Measurements from ENCODE around the gene HTRA3. TPM values are rescaled to one million over a fixed set of nuclear protein-coding genes. Genes with fewer than 3 reads are reported as not detected.

The HTRA3 gene
- total and polyA plus RNA-seq, 3 donors from 2014 or later, result 6.1 to 17.3 (median 12.2) TPM

DNA sequence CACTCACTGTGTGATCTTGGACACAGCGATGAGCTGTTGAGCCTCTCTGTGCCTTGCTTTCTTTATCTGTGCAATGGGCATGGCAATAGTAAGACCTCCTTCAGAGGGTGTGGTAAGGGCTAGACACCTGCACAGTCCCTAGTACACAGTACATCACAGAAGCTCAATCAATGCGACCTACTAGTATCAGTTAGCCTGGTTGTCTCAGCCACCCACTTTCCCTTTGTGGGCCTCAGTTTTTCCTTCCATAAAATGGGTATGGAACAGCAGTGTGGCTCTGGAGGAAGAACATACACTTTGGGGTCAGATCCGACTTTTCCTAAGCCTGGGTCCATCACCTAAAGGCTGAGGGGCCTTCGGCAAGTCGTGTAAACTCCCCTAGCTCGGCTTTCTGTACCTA, 3.5 kb upstream of the HTRA3 start:
- Histone ChIP-seq H3K9me3 (no peaks in the 10 kb centered on the region), H3K4me1 (peaks cover 12% of the 10 kb centered on the region), H3K27ac (no peak overlapping the region), H3K4me3 (no peak overlapping the region), H3K27me3 (no peaks in the 10 kb centered on the region), H3K36me3 (ENCODE audit: low read depth, missing control alignments) (no peaks in the 10 kb centered on the region)
- WGBS, 2 donors, result 89% methylated on average over 5 to 6 of the region's 6 CpGs
- no peak for DNase-seq
- intact Hi-C loops (cut with DNase I; ENCODE audit: low total_unique reads), result no loop called here
- TF ChIP-seq POLR2A (IDR thresholded peaks at IDR 0.05), result no peak
- TF ChIP-seq, protein P1, sequence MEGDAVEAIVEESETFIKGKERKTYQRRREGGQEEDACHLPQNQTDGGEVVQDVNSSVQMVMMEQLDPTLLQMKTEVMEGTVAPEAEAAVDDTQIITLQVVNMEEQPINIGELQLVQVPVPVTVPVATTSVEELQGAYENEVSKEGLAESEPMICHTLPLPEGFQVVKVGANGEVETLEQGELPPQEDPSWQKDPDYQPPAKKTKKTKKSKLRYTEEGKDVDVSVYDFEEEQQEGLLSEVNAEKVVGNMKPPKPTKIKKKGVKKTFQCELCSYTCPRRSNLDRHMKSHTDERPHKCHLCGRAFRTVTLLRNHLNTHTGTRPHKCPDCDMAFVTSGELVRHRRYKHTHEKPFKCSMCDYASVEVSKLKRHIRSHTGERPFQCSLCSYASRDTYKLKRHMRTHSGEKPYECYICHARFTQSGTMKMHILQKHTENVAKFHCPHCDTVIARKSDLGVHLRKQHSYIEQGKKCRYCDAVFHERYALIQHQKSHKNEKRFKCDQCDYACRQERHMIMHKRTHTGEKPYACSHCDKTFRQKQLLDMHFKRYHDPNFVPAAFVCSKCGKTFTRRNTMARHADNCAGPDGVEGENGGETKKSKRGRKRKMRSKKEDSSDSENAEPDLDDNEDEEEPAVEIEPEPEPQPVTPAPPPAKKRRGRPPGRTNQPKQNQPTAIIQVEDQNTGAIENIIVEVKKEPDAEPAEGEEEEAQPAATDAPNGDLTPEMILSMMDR (IDR thresholded peaks at IDR 0.05), result no peak

GRCh38 chr4:8266508-8266907, 3.0 kb upstream of the HTRA3 start:
- Histone ChIP-seq H3K27ac (no peak overlapping the region), H3K4me1 (peaks cover 12% of the 10 kb centered on the region), H3K36me3 (ENCODE audit: low read depth, missing control alignments) (no peaks in the 10 kb centered on the region), H3K9me3 (no peaks in the 10 kb centered on the region), H3K27me3 (no peaks in the 10 kb centered on the region), H3K4me3 (no peak overlapping the region)
- no peak for DNase-seq
- intact Hi-C loops (cut with DNase I; ENCODE audit: low total_unique reads), result no loop called here
- TF ChIP-seq, protein P1 (IDR thresholded peaks at IDR 0.05), result no peak
- TF ChIP-seq POLR2A (IDR thresholded peaks at IDR 0.05), result no peak
- 76 to 84% methylated on average over 2 to 8 of the region's 8 CpGs for WGBS, 2 donors

DNA sequence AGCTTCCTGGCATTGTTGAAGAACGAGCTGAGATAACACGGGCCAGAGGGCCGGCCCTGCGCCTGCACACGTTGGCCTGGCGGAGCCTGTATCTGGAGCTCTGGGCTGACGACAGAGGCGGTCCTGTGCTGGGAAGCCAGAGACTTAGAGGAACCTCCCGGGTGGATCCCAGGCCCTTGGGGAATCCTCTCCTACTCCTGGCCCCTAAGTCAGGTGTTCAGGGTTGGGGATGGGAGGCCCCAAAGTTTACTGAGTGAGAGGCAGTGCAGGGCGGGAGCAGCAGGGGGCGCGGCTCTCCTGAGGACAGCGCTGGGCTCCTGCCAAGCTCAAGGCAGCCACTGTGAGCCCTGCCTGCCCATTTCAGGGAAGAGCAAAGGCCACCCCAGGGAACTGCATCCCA, 2.5 kb upstream of the HTRA3 start:
- 44% methylated on average over 9 to 13 of the region's 13 CpGs for WGBS, 2 donors
- TF ChIP-seq, protein P1 (IDR thresholded peaks at IDR 0.05), result peak; percentile 43 to 59 (median 45)
- no peak for TF ChIP-seq POLR2A (IDR thresholded peaks at IDR 0.05)
- H3K27ac ChIP-seq, result no peak overlapping the region
- no peak overlapping the region for H3K4me3 ChIP-seq
- peak; percentile 89 for DNase-seq
- H3K36me3 ChIP-seq (ENCODE audit: low read depth, missing control alignments), result no peaks in the 10 kb centered on the region
- intact Hi-C loops (cut with DNase I; ENCODE audit: low total_unique reads), result no loop called here
- no peaks in the 10 kb centered on the region for H3K27me3 ChIP-seq
- H3K9me3 ChIP-seq, result no peaks in the 10 kb centered on the region
- peaks cover 12% of the 10 kb centered on the region for H3K4me1 ChIP-seq

DNA sequence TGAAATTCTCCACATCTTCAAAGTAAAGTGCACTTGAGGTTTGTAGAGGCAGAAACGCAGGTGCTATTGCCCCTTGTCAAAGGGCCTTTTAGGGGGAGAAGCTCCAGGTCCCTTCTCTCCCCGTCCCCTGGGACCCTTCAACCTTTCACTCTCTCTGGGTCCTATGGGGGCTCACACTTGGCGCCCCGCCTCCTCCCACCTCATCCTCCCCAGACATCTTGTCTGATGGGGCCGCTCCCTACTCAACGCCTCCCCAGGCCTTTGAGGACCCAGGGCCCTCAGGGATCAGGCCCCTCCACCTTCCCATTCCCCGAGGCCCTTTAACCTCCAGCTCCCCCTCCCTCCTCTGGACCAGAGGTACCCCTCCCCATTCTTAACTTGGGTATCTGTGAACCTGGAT, 1.3 kb upstream of the HTRA3 start:
- Histone ChIP-seq H3K27ac (no peak overlapping the region), H3K4me3 (no peak overlapping the region), H3K4me1 (peaks cover 21% of the 10 kb centered on the region), H3K27me3 (no peaks in the 10 kb centered on the region), H3K9me3 (no peaks in the 10 kb centered on the region), H3K36me3 (ENCODE audit: low read depth, missing control alignments) (no peaks in the 10 kb centered on the region)
- no peak for TF ChIP-seq POLR2A (IDR thresholded peaks at IDR 0.05)
- TF ChIP-seq, protein P1 (IDR thresholded peaks at IDR 0.05), result no peak
- DNase-seq, result no peak
- 80 to 97% methylated on average over 7 of the region's 7 CpGs for WGBS, 2 donors
- intact Hi-C loops (cut with DNase I; ENCODE audit: low total_unique reads), result no loop called here

DNA sequence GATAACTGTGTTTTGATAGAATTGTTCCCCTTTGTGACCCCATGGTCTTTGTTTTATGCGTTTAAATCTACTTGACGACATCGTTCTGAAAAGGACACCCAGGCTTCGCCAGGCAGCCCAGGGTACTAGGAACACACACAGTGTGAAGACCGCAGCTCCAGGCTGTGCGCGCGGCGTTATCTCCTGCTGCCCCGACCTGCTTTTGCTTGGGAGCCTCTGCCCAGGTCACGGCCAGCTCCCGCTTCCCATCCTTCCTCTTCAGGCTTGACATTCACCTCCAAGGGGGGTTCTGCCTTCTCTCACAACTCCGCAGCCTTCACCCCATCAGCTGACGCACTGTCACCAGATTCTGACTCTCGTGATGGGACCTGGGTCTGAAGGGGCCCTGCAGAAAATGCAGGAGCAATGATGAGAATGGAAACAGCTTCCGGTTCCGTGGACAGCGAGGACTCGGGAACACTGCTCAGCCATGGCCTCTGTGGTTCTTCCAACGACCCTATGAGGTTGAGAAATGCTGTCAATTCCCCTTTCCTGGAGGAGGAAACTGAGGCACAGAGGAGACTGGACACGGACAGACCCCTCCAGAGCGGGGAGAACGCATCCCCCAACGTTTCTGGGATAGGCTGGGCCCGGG, 536 bp upstream of the HTRA3 start:
- Histone ChIP-seq H3K27me3 (no peaks in the 10 kb centered on the region), H3K36me3 (ENCODE audit: low read depth, missing control alignments) (no peaks in the 10 kb centered on the region), H3K27ac (peak overlapping the region in 1 of 2 donors; percentile 50), H3K9me3 (no peaks in the 10 kb centered on the region), H3K4me3 (peak overlapping the region in 1 of 2 donors; percentile 31), H3K4me1 (peaks cover 22% of the 10 kb centered on the region)
- WGBS, 2 donors, result 56 to 61% methylated on average over 24 to 25 of the region's 25 CpGs
- TF ChIP-seq, protein P1 (IDR thresholded peaks at IDR 0.05), result no peak
- TF ChIP-seq POLR2A (IDR thresholded peaks at IDR 0.05), result no peak
- intact Hi-C loops (cut with DNase I; ENCODE audit: low total_unique reads), result no loop called here
- DNase-seq, result no peak
